Suprapubic skin (tissue), 4 donors: ENCODE measurements around the gene REG3A.

Experiments
- EP300 ChIP-seq: sonication (generic); formaldehyde crosslinking; IDR thresholded peaks from one replicate; pipeline ENCODE4 v1.6.1; 2017; ENCODE audit warnings: antibody characterized with exemption
- POLR2A ChIP-seq, 2 donors: fragments of 450-650 bp; IDR thresholded peaks; one replicate each; pipeline ENCODE4 v1.6.1; 2017; ENCODE audit warnings: antibody characterized with exemption in 2 of 2, mild to moderate bottlenecking in 2 of 2, moderate library complexity in 2 of 2
- POLR2AphosphoS5 ChIP-seq, 3 donors: sonication (generic); formaldehyde crosslinking; IDR thresholded peaks; one replicate each; pipeline ENCODE4 v1.6.1; 2017; ENCODE audit warnings: antibody characterized with exemption in 3 of 3
- TF ChIP-seq, protein P1 (sequence below), 2 donors: fragments of 200-600 bp in 1 of 2; fragments of 450-650 bp in 1 of 2; sonication (generic) in 1 of 2; IDR thresholded peaks; one replicate each; pipeline ENCODE4 v1.5.1; 2016 to 2019; ENCODE audit warnings: antibody characterized with exemption in 2 of 2, mild to moderate bottlenecking in 1 of 2, moderate library complexity in 1 of 2

- TF ChIP-seq, protein P1, sequence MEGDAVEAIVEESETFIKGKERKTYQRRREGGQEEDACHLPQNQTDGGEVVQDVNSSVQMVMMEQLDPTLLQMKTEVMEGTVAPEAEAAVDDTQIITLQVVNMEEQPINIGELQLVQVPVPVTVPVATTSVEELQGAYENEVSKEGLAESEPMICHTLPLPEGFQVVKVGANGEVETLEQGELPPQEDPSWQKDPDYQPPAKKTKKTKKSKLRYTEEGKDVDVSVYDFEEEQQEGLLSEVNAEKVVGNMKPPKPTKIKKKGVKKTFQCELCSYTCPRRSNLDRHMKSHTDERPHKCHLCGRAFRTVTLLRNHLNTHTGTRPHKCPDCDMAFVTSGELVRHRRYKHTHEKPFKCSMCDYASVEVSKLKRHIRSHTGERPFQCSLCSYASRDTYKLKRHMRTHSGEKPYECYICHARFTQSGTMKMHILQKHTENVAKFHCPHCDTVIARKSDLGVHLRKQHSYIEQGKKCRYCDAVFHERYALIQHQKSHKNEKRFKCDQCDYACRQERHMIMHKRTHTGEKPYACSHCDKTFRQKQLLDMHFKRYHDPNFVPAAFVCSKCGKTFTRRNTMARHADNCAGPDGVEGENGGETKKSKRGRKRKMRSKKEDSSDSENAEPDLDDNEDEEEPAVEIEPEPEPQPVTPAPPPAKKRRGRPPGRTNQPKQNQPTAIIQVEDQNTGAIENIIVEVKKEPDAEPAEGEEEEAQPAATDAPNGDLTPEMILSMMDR (IDR thresholded peaks at IDR 0.05), result no peak
- TF ChIP-seq POLR2A (IDR thresholded peaks at IDR 0.05) (no peak), EP300 (no peak), POLR2AphosphoS5 (IDR thresholded peaks at IDR 0.05) (no peak)
These were observed 41.2 kb upstream of the REG3A start for GRCh38 chr2:79200762-79201161.
